LNCaP clone FGC (cell line): ENCODE data around the gene NUDT14.

Source experiments
- DNase-seq: peaks from one replicate; pipeline ENCODE4 v3.0.0-alpha.2; 2011; ENCODE audit warnings: low read depth
- H3K4me3 ChIP-seq: 2 replicates; pipeline ENCODE4 v1.5.1; 2011; ENCODE audit warnings: mild to moderate bottlenecking, low read depth, low read length, control low read depth
- TF ChIP-seq, protein P1 (sequence below): IDR thresholded peaks from 2 replicates; pipeline ENCODE4 v1.5.1; 2012; ENCODE audit warnings: mild to moderate bottlenecking; ENCODE audit not compliant: control insufficient read depth, insufficient read depth; ENCODE audit errors: extremely low read depth

NUDT14 gene

DNA sequence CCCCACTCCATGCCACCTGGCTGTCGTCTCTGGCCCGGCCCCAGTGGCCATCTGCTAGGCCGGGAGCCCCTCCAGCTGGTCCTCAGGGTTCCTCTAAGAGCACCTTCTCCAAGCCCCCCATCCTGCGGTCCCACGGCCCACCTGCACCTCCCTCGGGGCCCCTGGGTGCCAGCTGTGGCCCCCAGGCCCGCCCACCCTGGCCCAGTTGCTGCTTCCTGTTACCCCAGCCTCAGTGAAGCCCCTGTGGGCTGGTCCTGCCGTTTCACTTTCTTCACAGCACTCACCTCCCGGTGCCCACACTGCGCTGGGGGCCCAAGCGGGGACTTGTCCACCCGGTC, 27.6 kb upstream of the NUDT14 start:
- H3K4me3 ChIP-seq = no peak overlapping the region

DNA sequence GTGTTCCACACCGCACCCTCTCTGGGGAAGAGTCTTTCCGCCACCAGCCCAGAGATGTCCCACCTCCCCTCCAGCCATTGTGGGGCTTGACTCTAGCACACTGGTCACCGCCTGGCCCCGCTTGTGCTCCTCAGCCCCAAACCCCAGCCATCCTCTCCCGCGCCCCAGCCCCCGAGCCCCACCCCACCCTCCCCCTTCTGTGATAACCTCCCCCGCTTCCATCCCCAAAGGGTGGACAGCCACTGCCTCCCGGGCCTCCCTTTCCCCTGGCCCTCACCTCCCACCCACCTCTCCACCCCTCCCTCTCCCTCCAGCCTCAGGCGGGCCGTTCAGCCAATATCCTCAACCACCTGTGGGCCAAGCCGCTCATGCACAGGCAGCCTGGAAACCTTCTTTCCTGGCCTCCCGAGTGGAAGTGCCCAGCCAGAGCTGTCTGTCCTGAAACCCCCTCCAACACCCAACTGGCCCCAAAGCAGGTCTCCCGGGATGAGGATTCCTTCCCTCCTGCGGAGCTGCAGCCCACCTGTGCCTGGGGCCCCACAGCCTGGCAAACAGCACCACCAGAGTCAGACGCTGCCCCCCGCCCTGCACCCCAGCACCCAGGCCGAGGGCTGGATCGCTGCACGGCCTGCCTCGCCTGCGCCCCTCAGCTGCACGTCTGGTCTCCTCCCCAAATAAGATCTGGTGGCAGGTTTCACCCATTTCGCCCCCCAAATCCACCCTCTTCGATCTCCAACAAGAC, 27.1 kb upstream of the NUDT14 start:
- TF ChIP-seq, protein P1, sequence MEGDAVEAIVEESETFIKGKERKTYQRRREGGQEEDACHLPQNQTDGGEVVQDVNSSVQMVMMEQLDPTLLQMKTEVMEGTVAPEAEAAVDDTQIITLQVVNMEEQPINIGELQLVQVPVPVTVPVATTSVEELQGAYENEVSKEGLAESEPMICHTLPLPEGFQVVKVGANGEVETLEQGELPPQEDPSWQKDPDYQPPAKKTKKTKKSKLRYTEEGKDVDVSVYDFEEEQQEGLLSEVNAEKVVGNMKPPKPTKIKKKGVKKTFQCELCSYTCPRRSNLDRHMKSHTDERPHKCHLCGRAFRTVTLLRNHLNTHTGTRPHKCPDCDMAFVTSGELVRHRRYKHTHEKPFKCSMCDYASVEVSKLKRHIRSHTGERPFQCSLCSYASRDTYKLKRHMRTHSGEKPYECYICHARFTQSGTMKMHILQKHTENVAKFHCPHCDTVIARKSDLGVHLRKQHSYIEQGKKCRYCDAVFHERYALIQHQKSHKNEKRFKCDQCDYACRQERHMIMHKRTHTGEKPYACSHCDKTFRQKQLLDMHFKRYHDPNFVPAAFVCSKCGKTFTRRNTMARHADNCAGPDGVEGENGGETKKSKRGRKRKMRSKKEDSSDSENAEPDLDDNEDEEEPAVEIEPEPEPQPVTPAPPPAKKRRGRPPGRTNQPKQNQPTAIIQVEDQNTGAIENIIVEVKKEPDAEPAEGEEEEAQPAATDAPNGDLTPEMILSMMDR = no peak
- no peak for DNase-seq
- no peak overlapping the region for H3K4me3 ChIP-seq

More for the DNA sequence above, 27.6 kb upstream of the NUDT14 start:
- no peak for DNase-seq
- TF ChIP-seq, protein P1 = no peak

DNA sequence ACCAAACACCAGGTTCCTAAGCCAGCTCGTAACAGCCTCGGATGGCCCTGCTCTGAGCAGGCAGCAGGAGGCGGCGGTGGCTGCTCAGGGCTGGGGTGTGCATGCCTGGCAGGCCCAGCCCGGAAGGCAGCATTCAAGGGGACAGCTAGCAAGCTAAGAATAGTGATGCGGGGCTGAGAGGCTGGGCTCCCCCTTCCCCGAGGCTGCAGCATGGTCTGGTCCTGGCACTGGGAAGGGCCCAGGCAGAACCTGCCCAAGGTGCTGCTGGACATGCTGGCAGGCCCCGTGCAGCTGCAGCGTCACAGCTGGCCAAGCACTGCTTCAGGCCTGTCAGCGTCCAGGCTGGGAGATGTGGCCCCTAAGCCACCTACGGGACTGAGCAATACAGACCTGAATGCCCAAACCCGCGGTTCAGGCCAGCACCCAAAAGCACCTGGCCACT, 26.4 kb upstream of the NUDT14 start:
- H3K4me3 ChIP-seq = no peak overlapping the region
- TF ChIP-seq, protein P1 = peak; percentile 15; the same call in 1 of the 2 replicates
- no peak for DNase-seq

DNA sequence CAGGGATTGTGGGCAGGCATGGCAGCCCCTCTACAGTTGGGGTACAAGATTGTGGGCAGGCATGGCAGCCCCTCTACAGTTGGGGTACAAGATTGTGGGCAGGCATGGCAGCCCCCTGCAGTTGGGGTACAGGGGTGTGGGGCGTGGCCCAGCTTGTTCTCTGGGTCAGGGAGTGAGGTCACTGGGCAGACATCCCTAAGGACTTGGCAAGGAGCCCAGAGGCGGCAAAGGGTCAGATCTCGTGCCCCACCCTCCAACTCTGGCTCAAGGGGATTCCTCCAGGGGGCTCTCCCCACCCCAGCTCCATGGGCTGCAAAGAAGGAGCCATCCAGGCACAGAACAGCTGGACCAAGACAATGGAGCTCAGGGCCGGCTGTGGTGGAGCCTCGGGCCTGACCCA, 25.8 kb upstream of the NUDT14 start:
- TF ChIP-seq, protein P1 = no peak
- H3K4me3 ChIP-seq = no peak overlapping the region
- DNase-seq = no peak

DNA sequence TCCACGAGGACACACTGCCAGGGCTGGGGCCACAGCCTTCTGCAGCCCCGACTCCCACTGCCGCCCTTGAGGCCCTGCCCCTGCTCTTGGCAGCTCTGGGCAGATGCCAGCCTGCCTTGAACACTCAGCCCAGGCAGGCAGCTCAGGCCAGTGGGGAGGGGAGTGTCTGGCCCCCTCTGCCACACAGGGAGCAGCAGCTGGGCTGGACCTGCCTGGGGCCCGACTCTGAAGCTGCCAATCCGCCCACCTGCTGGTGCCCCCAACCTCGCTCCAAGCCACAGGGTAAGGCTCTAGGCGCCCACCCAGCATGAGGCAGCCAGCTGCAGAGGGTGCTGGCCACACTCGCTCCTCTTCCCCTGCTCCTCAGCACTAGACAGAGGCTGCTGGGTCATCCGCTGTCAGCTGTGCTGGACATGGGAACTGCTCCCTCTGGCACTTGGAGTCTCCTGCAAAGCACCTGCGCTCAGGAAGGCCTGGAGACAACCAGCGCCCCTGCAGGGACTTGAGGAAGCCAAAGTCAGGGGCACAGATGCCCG, 24.6 kb upstream of the NUDT14 start:
- H3K4me3 ChIP-seq = no peak overlapping the region
- no peak for DNase-seq
- TF ChIP-seq, protein P1 = no peak

DNA sequence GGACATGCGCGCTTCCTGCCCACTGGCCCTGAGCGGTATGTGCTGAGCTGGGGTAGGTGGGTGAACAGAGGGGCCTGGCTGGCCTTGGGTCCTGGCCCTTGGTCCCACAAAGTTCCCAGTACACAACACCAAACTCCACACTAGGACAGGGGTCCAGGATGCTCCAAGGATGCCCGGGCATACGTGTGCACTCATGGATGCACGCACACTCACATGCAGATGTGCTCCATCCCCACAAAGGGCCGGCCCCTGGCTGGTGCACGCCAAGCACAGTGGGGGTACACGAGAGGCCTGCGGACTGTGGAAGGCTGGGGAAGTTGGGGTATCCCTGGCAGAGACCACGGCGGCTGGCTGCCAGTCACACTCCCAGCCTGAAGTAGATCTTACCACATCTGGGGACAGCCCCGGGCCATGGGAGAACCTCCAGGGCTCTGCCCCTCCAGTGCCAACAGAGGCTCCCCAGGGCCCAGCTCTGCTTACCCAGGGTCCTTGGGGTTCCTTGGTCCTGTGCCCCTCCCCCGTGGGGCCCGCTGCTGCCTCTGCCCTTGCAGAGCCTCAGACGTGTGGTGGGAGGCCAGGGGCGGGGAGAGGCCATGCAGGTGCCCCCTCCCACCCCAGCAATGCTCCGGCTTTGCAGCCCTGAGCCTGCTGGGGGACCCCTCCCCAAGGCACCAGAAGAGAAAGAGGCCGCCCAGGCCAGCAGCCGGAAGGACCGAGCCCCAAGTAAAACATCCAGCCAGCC, 24.0 kb upstream of the NUDT14 start:
- no peak overlapping the region for H3K4me3 ChIP-seq
- no peak for DNase-seq
- TF ChIP-seq, protein P1 = no peak
